UCSD-AML1 (cell line): Measurements from ENCODE around the gene TBC1D4.
"Not testable (repeated sequence)": the region's sequence is repeated elsewhere in the genome, so short reads cannot be mapped to it uniquely, and the experiment has no call there.

Experiments used
- DNase-seq: peaks from one replicate; lab custom pipeline; 2025; ENCODE audit not compliant: unreplicated experiment; lab: John Stamatoyannopoulos, UW

TBC1D4 gene

DNA sequence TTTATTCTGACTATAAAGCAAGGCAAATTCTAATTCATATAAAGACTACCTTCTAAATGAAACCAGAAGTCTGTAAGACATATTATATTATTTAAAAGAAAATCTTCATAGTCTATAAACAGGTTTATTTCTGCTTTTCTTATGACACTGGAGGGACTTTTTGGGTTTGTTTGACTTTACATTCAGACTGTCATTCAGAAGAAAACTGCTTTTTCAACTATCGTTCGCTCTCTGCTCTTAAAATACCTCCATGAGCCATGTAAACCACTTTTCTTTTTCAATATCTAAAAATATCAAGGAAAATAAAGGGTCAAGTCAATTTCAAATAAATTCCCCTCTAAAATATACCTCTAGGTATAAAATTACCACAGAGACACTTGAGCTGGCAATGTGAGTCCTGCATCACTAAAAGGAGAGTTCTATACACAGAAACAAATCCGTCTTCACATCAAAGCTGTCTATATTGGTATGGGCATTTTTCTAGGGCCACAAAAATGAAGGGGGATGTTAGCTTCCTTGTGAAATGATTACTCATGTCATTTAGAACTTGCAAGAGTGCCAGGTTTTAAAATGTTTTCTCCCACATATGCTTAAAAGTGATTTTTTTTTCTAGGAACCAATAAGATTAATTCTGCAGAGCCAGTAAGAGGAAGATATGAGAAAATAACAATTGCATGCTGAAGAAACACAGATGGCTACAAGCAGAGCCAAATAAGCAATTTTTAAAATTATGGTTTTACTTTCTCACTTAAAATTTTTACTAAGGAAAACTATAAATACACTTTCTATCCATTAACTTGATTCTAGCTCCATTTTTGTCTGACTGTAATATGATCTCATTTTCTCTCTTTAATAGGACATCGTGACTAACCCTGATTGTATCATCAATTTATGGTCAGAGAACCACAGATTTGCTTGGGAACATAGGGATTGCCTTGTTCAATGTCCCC, 181.8 kb downstream of the TBC1D4 start:
- no peak for DNase-seq

- DNase-seq, result no peak
Measured at GRCh38 chr13:75299246-75299645, 182.7 kb downstream of the TBC1D4 start.

- no peak for DNase-seq
Measured at GRCh38 chr13:75296641-75297040, 185.3 kb downstream of the TBC1D4 start.

GRCh38 chr13:75295201-75295600, 186.8 kb downstream of the TBC1D4 start:
- DNase-seq, result no peak

DNA sequence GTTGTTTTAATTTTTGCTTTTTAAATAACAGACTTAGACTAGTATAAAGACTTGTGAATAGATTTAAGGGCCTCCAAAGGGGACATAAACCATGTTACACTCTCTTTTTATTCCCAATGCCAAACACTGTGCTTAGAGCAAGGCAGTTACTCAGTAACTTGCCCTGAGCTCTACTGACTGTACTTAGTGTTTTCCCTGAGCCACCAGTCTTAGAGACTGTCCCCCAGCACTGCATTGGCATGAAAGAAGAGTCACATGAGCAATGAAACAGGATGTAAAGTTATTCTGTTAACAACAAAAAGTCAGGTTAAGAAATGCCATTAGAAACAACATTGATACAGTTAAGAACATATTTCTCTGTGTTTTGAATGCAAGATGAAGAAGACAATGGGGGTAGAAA, 187.9 kb downstream of the TBC1D4 start:
- DNase-seq, result no peak

GRCh38 chr13:75285310-75285709, 196.7 kb downstream of the TBC1D4 start:
- DNase-seq, result no peak

GRCh38 chr13:75279834-75280369, 202.1 kb downstream of the TBC1D4 start:
- DNase-seq, result no peak

DNA sequence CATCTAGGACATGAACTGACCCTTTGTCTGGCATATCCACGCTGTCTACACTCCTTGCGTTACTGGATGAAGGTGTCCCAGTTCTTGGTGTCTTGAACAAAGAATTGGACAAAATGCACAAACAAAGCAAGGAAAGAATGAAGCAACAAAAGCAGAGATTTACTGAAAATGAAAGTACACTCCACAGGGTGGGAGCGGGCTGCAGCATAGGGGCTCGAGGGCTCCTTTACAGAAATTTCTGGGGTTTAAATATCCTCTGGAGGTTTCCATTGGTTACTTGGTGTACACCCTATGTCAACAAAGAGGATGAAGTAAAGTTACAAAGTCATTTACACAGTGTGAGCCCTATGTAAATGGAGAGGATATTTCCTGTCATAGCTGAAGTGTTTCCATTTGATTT, 208.3 kb downstream of the TBC1D4 start:
- DNase-seq, result not testable (repeated sequence)

DNA sequence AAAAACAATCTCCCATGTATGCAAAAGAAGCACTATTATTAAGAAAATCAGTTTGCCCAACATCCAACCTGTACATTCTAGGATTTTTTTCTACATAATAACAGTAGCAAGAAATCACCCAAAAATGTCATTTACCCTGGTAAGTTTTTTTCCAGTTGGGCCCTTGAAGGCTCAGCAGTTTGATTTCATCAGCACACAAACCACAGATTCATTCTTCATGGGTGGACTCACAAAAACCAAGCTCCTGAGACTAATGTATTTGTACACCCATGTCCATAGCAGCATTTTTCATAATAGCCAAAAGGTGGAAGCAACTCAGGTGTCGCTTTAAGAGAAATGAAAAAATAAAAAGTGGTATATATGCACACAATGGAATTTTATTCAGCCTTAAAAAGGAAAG, 210.1 kb downstream of the TBC1D4 start:
- DNase-seq, result no peak

- not testable (repeated sequence) for DNase-seq
Measured at GRCh38 chr13:75268481-75268880, 213.5 kb downstream of the TBC1D4 start.

GRCh38 chr13:75264611-75265010, 217.4 kb downstream of the TBC1D4 start:
- DNase-seq, result no peak

- DNase-seq, result no peak
Measured at GRCh38 chr13:75263741-75264407, 218.1 kb downstream of the TBC1D4 start.

DNA sequence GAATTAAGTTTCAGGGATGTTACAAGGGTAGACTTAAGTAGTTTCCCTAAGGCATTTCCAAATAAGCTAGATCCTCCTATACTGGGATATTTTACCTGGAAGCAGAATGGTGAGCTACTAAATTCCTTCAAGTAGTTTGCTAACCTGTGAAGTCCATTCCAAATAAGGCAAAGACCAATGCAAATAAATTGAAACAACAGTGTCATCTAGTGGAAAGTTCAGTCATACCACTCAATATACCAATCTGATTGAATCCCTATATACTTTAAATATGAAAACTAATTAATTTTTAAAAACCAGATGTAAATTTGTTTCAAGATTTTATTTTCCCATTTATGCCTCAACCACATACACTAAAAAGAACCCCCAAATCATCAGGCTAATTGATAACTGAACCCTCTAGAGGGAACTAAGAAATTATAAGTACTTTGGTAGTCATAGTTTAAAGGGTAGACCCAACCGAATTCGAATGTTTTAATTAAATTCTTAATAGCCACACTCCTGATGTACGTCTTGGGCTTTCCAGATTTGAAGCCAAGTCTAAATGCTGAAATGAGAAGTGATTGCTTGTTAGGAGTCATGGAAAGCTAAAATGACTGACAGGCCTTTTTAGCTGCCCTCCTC, 223.7 kb downstream of the TBC1D4 start:
- DNase-seq, result no peak

GRCh38 chr13:75256922-75257321, 225.0 kb downstream of the TBC1D4 start:
- no peak for DNase-seq

- DNase-seq, result no peak
Measured at GRCh38 chr13:75255653-75256052, 226.3 kb downstream of the TBC1D4 start.

- DNase-seq, result no peak
Measured at GRCh38 chr13:75255147-75255546, 226.8 kb downstream of the TBC1D4 start.

GRCh38 chr13:75251188-75251587, 230.8 kb downstream of the TBC1D4 start:
- DNase-seq, result no peak

- no peak for DNase-seq
Measured at GRCh38 chr13:75250526-75251178, 231.3 kb downstream of the TBC1D4 start.

DNA sequence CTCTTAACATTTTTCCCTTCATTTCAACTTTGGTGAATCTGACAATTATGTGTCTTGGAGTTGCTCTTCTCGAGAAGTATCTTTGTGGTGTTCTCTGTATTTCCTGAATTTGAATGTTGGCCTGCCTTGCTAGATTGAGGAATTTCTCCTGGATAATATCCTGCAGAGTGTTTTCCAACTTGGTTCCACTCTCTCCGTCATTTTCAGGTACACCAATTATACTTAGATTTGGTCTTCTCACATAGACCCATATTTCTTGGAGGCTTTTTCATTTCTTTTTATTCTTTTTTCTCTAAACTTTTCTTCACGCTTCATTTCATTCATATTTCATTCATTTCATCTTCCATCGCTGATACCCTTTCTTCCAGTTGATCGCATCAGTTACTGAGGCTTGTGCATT, 236.4 kb downstream of the TBC1D4 start:
- not testable (repeated sequence) for DNase-seq

DNA sequence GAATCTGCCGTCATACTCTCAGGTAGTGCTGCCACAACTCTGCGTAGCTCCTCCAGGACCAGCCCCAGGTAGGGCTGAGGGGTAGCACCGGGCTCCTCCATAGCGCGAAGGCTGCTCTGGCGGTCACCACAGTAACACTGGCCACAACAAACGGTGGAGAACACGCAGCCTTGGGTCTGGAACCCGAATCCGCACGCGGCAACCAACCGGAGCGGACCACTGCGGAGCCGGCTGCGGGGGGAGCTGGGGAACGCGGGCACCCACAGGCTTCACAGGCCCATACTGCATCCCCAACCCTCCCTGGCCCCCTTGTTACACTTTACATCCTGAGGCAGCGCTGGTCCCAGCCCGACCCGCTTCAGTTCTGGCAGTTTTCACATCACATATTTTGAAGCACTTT, 241.7 kb downstream of the TBC1D4 start:
- DNase-seq, result not testable (repeated sequence)

DNA sequence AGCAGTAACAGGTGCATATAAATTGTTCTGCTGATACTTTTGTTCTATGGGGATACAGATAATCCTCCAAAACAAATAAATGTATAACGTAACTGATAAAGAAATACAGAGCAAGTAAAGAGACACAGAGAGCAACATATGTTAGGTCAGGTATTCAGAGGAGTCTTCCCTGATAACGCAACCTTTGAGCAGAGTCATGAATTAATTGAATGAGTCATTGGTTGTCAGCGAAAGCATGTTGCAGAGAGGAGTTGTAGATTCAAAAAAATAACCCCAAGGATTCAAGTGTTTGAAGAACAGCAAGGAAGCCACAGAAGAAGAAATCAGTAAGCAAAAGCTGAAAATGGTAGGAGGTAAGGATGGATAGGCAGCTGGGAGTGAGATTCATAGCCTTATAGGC, 245.2 kb downstream of the TBC1D4 start:
- DNase-seq, result no peak
